ENCODE data around the gene NRG2.

Gene NRG2

GRCh38 chr5:140041492-140042392, 1.4 kb downstream of the NRG2 start:
- H3K27ac ChIP-seq: no peak overlapping the region
- no peak for TF ChIP-seq ZFX (IDR thresholded peaks at IDR 0.05; ENCODE audit: borderline replicate concordance)
- no peak for TF ChIP-seq CTCF (IDR thresholded peaks at IDR 0.05)

- TF ChIP-seq CTCF (IDR thresholded peaks at IDR 0.05) (no peak), ZFX (IDR thresholded peaks at IDR 0.05; ENCODE audit: borderline replicate concordance) (no peak)
- no peak overlapping the region for H3K27ac ChIP-seq
These were observed 2.0 kb downstream of the NRG2 start for GRCh38 chr5:140041099-140041491.

GRCh38 chr5:140040358-140040757, 2.7 kb downstream of the NRG2 start:
- H3K27ac ChIP-seq: no peak overlapping the region
- TF ChIP-seq ZFX (IDR thresholded peaks at IDR 0.05; ENCODE audit: borderline replicate concordance): no peak
- no peak for TF ChIP-seq CTCF (IDR thresholded peaks at IDR 0.05)

- no peak overlapping the region for H3K27ac ChIP-seq
- TF ChIP-seq ZFX (IDR thresholded peaks at IDR 0.05; ENCODE audit: borderline replicate concordance): no peak
- no peak for TF ChIP-seq CTCF (IDR thresholded peaks at IDR 0.05)
These were observed 3.5 kb downstream of the NRG2 start for GRCh38 chr5:140039561-140039960.

GRCh38 chr5:140038373-140038957, 4.6 kb downstream of the NRG2 start:
- H3K27ac ChIP-seq: no peak overlapping the region
- TF ChIP-seq CTCF (IDR thresholded peaks at IDR 0.05): no peak
- no peak for TF ChIP-seq ZFX (IDR thresholded peaks at IDR 0.05; ENCODE audit: borderline replicate concordance)

GRCh38 chr5:140037012-140037411, 6.1 kb downstream of the NRG2 start:
- no peak overlapping the region for H3K27ac ChIP-seq
- TF ChIP-seq CTCF (IDR thresholded peaks at IDR 0.05) (no peak), ZFX (IDR thresholded peaks at IDR 0.05; ENCODE audit: borderline replicate concordance) (no peak)

- TF ChIP-seq ZFX (IDR thresholded peaks at IDR 0.05; ENCODE audit: borderline replicate concordance) (no peak), CTCF (IDR thresholded peaks at IDR 0.05) (no peak)
- no peak overlapping the region for H3K27ac ChIP-seq
These were observed 7.2 kb downstream of the NRG2 start for GRCh38 chr5:140035881-140036280.

All from 22Rv1 (cell line).